Measurements from ENCODE around the gene NFATC2IP. TPM values are rescaled to one million over a fixed set of nuclear protein-coding genes. Genes with fewer than 3 reads are reported as not detected.
"Not testable (repeated sequence)": the region's sequence is repeated elsewhere in the genome, so short reads cannot be mapped to it uniquely, and the experiment has no call there.

Gene NFATC2IP
- total RNA-seq, 1 donor from 2014 or later: 17.6 TPM

DNA sequence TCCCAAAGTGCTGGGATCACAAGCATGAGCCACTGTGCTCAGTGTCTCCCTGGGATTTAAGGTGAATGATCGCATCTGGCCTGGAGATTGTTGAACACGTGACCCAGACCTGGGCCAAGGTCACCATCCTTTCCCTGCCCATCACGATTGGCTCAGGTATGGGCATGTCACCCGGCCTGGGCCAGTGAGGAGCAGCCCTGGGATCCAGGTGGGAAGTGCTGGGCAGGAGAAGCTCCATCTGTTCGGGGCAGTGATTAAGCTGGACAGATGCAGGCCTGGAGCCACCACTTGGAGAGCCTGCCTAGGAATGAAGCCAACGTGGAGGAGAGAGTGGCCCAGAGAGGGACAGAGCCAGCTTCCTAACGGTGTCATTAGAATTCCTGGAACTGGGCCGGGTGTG, 41.0 kb downstream of the NFATC2IP start:
- no peak for DNase-seq (ENCODE audit: low spot score)

DNA sequence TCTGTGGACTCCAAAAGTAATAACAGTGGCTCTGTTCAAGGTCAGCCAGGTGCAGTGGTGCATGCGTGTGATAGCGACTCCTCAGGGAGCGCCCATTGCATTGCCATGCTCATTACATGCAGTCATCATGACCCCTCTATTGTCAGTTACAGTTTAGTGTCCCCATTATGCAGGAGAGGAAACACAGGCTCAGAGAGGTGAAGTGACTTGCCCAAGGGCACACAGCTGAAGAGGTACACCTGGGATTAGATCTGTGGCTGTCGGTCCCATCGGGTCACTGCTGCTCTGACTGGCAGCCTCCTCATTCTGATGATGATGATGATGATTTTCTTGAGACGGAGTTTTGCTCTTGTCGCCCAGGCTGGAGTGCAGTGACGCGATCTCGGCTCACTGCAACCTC, 41.8 kb downstream of the NFATC2IP start:
- no peak for DNase-seq (ENCODE audit: low spot score)

DNA sequence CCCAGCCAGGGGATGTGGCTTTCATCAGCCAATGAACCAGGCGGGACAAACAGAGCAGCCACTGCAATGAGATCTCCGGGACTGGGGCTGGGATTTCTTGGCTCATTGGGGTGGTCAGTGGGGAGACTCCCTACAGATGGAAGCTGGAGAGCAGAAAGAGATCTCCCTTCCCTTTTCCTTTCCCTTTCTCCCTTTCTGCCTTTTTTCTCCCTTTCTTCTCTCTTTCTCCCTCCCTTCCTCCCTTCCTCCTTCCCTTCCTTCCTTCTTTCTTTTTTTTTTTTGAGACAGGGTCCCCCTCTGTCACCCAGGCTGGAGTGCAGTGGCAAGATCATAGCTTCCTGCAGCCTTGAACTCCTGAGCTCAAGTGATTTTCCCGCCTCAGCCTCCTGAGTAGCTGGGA, 48.1 kb downstream of the NFATC2IP start:
- no peak for DNase-seq (ENCODE audit: low spot score)

DNA sequence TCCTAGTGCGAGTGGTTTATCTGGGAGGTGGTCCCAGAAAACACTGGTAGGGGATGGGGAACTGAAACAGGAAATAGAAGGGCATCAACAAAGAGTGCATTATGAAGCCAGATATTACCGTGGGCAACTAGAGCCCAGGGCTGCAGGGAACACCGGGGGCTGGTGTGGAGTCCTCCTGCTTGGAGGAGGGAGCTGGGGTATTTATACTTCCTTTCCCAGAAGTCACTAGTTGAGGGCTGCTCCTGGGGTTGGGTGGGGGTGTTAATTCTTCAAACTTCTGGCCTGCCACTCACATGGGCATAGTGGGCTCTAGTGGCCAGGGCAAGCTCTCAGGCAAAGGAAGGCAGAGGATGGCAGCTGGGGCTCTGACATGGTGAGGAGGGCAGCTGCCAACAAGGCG, 48.8 kb downstream of the NFATC2IP start:
- DNase-seq (ENCODE audit: low spot score): no peak

DNA sequence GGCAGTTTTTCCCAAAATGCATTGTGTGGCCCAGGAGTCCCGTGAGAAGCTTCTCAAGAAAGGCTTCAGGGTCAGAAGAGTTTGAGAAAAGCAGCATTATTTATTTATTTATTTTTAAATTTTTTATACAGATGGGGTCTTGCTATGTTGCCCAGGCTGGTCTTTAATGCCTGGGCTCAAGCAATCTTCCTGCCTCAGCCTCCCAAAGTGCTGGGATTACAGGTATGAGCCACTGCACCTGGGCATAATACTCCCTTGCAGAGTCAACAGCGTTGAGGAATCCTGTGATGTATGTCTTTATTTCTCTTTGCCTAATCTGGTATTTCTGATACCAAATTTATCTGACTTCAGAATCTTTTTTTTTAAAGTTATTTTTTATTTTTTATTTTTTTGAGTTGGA, 49.3 kb downstream of the NFATC2IP start:
- DNase-seq (ENCODE audit: low spot score): no peak

DNA sequence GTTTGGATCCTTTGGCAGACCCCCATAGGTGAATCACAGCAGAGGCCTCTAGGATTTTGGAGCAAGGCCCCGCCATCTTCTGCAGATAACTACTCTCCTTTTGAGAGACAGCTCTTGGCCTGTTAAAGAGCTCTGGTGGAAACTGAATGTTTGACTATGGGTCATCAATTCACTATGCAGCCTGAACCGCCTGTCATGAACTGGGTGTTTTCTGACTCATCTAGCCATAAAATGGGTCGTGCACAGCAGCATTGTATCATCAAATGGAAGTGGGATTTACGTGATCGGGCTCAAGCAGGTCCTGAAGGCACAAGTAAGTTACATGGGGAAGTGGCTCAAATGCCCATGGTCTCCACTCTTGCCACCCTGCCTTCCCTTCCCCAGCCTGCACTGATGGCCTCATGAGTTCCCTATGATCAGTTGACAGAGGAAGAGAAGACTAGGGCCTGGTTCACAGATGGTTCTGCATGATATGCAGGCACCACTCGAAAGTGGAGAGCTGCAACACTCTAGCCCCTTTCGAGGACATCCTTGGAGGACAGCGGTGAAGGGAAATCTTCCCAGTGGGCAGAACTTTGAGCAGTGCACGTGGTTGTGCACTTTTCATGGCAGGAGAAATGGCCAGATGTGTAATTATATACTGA, 53.9 kb downstream of the NFATC2IP start:
- DNase-seq (ENCODE audit: low spot score): not testable (repeated sequence)

DNA sequence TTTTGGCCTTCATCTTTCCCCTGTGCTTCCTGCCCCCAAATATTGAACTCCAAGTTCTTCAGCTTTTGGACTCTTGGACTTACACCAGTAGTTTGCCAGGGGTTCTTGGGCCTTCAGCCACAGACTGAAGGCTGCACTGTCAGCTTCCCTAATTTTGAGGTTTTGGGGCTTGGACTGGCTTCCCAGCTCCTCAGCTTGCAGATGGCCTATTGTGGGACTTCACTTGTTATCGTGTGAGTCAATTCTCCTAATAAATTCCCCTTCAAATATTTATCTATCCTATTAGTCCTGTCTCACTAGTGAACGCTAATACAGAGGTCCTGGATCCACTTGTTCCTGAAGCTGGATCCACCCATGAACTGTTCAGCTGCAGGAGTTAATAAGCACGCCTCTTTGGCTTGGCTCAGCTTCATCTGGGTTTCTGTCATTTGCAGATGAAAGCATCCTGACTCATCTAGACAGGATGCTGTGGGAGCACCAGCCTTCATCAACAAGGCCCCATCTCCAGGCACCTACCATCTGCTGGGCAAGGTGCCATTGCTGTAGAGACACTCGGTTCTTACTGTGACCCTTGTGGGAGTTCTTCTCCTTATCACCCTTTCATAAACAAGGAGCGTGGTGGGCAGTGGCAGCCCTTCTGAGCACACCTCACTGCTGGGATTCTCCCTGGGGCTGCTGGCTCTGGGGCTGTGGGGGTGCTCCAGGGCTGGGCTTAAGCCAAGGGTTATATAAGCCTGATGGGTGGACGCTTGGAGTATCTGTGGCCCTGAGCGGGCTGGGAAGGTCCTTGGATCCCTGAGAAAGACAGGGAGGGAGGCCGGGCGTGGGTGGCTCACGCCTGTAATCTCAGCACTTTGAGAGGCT, 57.2 kb downstream of the NFATC2IP start:
- no peak for DNase-seq (ENCODE audit: low spot score)

DNA sequence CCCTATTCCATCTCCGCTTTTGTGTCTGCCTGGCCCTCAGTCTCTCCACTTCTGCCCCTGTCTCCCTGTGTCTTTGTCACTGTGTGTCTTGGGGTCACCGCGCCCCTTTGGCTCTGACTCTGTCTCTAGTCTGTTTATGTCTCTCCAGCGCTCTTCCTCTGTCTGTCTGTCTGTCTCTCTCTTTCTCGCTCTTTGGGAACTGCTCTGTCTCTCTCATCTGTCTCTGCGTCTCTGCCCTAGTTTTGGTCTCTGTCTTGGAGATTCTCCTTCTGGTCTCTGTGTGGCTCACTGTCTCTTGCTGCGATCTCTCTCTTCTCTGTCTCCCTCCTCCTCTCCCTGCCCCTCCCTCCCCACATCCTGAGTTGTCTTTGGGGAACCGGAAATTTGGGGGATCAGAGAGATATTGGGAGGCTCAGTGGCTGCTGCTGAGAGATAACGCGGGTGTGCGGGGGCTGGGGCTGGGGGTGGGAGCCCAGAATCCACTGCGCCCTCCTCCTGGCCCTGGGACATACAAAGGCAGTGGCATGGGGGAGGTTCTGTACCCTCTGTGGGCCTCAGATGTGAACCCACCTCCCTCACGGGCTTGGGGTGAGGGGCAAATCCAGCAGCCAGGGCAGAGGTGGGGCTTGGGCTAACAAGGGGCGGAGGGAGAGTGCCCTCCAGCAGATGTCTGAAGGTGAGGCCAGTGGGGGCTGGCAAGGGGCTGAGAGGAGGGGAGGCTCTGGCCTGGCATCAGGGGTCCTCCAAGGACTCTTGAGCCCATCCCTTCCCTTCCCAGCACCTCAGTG, 58.5 kb downstream of the NFATC2IP start:
- no peak for DNase-seq (ENCODE audit: low spot score)

DNA sequence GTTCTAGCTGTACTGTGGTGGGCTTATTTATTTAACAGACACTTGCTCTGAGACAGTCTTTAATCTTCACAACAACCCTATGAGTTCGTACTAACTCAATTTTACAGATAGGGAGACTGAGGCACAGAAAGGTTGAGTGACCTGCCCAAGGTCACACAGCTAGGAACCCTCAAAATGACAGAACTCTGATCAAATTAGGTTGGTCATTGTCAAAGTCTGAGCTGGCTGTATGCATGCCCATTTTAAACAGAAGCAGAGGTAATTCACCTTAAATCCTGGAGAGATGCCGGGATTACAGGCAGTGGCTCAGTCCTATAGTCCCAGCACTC, 59.1 kb downstream of the NFATC2IP start:
- no peak for DNase-seq (ENCODE audit: low spot score)

DNA sequence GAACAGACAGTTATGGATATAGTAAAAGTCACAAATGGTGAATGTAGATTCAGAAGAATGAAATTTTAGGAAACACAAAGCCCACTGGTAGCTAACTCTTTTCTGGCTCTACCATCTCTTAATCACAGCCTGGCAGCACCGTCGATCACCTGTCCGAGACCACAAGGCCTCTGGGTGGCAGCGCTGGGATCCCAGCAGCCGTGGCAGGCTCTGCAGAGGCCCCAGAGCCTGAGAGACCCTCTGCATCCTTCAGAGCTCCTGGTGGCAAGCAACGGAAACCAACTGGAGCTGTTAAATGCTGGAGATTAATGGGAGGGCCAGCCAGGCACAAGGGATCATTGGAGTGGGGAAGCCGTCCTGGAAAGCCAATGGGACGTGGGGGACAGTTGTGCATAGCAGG, 60.4 kb downstream of the NFATC2IP start:
- no peak for DNase-seq (ENCODE audit: low spot score)

DNA sequence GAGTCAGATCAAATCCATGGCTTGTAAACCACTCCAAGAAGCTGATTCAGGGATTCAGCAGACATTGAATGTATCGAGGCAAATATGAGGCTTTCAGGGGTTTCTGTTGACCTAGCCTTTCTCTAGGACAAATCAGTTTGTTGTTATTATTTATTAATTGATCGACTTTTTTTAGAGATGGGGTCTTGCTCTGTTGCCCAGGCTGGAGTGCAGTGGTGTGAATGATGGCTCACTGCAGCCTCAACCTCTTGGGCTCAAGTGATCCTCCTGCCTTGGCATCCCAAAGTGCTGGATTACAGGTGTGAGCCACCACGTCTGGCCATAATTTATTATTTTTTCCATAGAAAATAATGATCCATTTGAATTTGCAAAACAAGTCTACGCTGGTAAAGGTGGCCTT, 61.1 kb downstream of the NFATC2IP start:
- DNase-seq (ENCODE audit: low spot score): no peak

DNA sequence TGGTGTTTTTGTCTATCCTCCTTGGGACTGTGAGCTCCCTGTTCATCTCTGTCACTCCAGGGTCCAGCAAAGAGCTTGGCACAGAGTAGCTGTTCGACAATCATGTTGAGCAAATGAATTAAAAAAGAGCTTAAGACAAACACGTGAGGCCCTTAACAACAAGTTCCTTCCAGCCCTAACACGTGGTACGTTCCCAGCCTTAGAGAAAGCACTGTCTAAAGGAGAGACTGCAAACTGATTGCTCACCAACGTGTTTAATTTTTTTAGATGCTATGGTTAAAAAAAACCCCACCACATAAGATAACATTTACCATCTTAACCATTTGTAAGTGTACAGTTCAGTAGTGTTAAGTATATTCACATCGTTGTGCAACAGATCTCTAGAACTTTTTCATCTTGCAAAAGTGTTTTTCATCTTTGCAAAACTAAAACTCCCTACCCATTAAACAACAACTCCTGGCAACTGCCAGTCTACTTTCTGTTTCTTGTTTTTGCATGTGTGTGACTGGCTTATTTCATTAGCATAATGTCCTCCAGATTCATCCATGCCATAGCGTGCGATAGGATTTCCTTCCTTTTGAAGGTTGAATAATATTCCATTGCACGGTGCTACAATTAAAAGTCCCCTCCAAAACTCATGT, 62.3 kb downstream of the NFATC2IP start:
- no peak for DNase-seq (ENCODE audit: low spot score)

DNA sequence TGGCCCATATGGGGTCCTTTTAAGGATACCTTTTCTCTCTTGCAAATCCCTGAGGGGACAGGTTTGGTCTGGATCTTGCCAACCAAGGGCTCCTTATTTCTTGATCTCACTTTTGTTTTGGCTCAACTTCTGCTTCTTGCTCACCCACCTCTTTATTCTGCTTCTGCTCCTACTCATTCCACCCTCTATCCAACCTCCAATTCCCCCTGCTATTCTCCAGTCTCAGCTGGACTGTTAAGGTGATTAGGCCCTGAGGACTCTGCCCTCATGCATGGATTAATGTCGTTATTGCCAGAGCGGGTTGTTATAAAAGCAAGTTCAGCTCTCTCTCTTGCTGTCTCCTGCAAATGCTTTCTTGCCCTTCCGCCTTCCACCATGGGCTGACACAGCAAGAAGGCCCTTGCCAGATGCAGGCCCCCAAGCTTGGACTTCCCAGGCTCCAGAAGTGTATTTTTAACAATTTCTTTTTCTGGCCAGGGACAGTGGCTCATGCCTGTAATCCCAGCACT, 63.9 kb downstream of the NFATC2IP start:
- no peak for DNase-seq (ENCODE audit: low spot score)

Other genes starting within 250 kb of the NFATC2IP start
- 91.2 TPM for gene EIF3C, start 239.5 kb upstream of the NFATC2IP start, total RNA-seq (ENCODE audit: insufficient read depth, low replicate concordance)
- gene NPIPB9, start 199.2 kb upstream of the NFATC2IP start, total RNA-seq (ENCODE audit: insufficient read depth, low replicate concordance): 6.0 TPM
- 7.2 TPM for gene ATXN2L, start 127.9 kb upstream of the NFATC2IP start, total RNA-seq (ENCODE audit: insufficient read depth, low replicate concordance)
- 37.3 TPM for gene TUFM, start 104.6 kb upstream of the NFATC2IP start, total RNA-seq (ENCODE audit: insufficient read depth, low replicate concordance)
- gene SH2B1, start 87.1 kb upstream of the NFATC2IP start, total RNA-seq (ENCODE audit: insufficient read depth, low replicate concordance): 5.5 TPM
- gene ATP2A1, start 72.4 kb upstream of the NFATC2IP start, total RNA-seq (ENCODE audit: insufficient read depth, low replicate concordance): 0.24 TPM
- 27.4 TPM for gene RABEP2, start 25.7 kb upstream of the NFATC2IP start, total RNA-seq (ENCODE audit: insufficient read depth, low replicate concordance)
- gene CD19, start 19.0 kb upstream of the NFATC2IP start, total RNA-seq (ENCODE audit: insufficient read depth, low replicate concordance): 4.8 TPM
- gene SPNS1, start 23.8 kb downstream of the NFATC2IP start, total RNA-seq (ENCODE audit: insufficient read depth, low replicate concordance): 13.0 TPM
- 0.72 TPM for gene LAT, start 34.1 kb downstream of the NFATC2IP start, total RNA-seq (ENCODE audit: insufficient read depth, low replicate concordance)

Measured in umbilical cord (tissue), 2 donors.